GM12875 (cell line): ENCODE measurements around the gene NFE2.
A peak's percentile ranks its signal among the peaks of the same experiment; 100 is the strongest.
"Not testable (repeated sequence)": the region's sequence is repeated elsewhere in the genome, so short reads cannot be mapped to it uniquely, and the experiment has no call there.

ENCODE experiments used
- H3K4me3 ChIP-seq: one replicate; pipeline ENCODE4 v1.5.1; 2011; ENCODE audit warnings: low read depth, low read length, control low read depth
- CTCF ChIP-seq: IDR thresholded peaks from 2 replicates; pipeline ENCODE4 v1.5.1; 2011; ENCODE audit warnings: low read depth, mild to moderate bottlenecking, control low read depth, inconsistent platforms, low read length, moderate library complexity, borderline replicate concordance; ENCODE audit not compliant: insufficient read depth

The NFE2 gene

GRCh38 chr12:54328595-54329337 lies 28.0 kb upstream of the NFE2 start:
- TF ChIP-seq CTCF: no peak
- H3K4me3 ChIP-seq: no peak overlapping the region

GRCh38 chr12:54325442-54326109 lies 24.8 kb upstream of the NFE2 start:
- peak overlapping the region; percentile 79 for H3K4me3 ChIP-seq

GRCh38 chr12:54324617-54325441 lies 24.0 kb upstream of the NFE2 start, which contains the start of gene COPZ1:
Gene COPZ1, plus strand, starts transcription at chr12:54325131. Its CDS starts 33 bp downstream, at chr12:54325164.
- H3K4me3 ChIP-seq: peak within 1 kb of the TSS; percentile 79
- TF ChIP-seq CTCF: peak; percentile 73

GRCh38 chr12:54321363-54321762 lies 20.5 kb upstream of the NFE2 start:
- no peak overlapping the region for H3K4me3 ChIP-seq
- no peak for TF ChIP-seq CTCF

- H3K4me3 ChIP-seq: not testable (repeated sequence)
Observed at GRCh38 chr12:54312309-54312708, 11.5 kb upstream of the NFE2 start.

GRCh38 chr12:54311051-54311450 lies 10.2 kb upstream of the NFE2 start:
- TF ChIP-seq CTCF: no peak
- no peak overlapping the region for H3K4me3 ChIP-seq

GRCh38 chr12:54306925-54307741 lies 6.3 kb upstream of the NFE2 start:
- no peak for TF ChIP-seq CTCF
- H3K4me3 ChIP-seq: no peak overlapping the region
